Endothelial cell (in vitro differentiated cells): Measurements from ENCODE around the gene RIMBP2. TPM values are rescaled to one million over a fixed set of nuclear protein-coding genes. Genes with fewer than 3 reads are reported as not detected.

Experiments used
- DNase-seq: peaks from one replicate; pipeline ENCODE4 v3.0.0; 2021; ENCODE audit warnings: low spot score
- H3K27ac Mint-ChIP-seq: one replicate; pipeline ENCODE4 v1.8.0; 2021; ENCODE audit warnings: mixed read lengths, inconsistent platforms; ENCODE audit not compliant: unreplicated experiment
- H3K27me3 Mint-ChIP-seq: one replicate; pipeline ENCODE4 v1.8.0; 2021; ENCODE audit warnings: mild to moderate bottlenecking, moderate library complexity, mixed read lengths, inconsistent platforms; ENCODE audit not compliant: unreplicated experiment
- H3K36me3 Mint-ChIP-seq: one replicate; pipeline ENCODE4 v1.8.0; 2021; ENCODE audit warnings: mild to moderate bottlenecking, low read depth, mixed read lengths, inconsistent platforms; ENCODE audit not compliant: unreplicated experiment
- H3K4me1 Mint-ChIP-seq: one replicate; pipeline ENCODE4 v1.8.0; 2021; ENCODE audit warnings: mild to moderate bottlenecking, mixed read lengths, inconsistent platforms; ENCODE audit not compliant: unreplicated experiment
- H3K4me3 Mint-ChIP-seq: one replicate; pipeline ENCODE4 v1.8.0; 2021; ENCODE audit warnings: mild to moderate bottlenecking, mixed read lengths, inconsistent platforms; ENCODE audit not compliant: unreplicated experiment
- H3K9me3 Mint-ChIP-seq: one replicate; pipeline ENCODE4 v1.8.0; 2021; ENCODE audit warnings: mixed read lengths, inconsistent platforms; ENCODE audit not compliant: unreplicated experiment
- CTCF ChIP-seq: fragments of 200-600 bp; sonication (generic); IDR thresholded peaks from one replicate; pipeline ENCODE4 v1.5.0; 2021; ENCODE audit warnings: antibody characterized with exemption; ENCODE audit not compliant: unreplicated experiment
- total RNA-seq: library from RNA; stranded (reverse); fragmentation: NEBNext Ultra II Directional; extraction: Animal tissue kit (Norgen Biotek cat#: 25700); gene quantifications from one replicate; pipeline ENCODE4 v1.2.1, GENCODE V29; 2021; ENCODE audit not compliant: unreplicated experiment

Gene RIMBP2
- total RNA-seq, 1 donor from 2014 or later = 1.4 TPM

GRCh38 chr12:130565189-130565588, 150.9 kb downstream of the RIMBP2 start:
- H3K36me3 Mint-ChIP-seq = peaks cover 4% of the 10 kb centered on the region
- peaks cover 2% of the 10 kb centered on the region for H3K4me1 Mint-ChIP-seq
- DNase-seq = no peak
- H3K9me3 Mint-ChIP-seq = peaks cover 6% of the 10 kb centered on the region
- no peak for TF ChIP-seq CTCF
- no peak overlapping the region for H3K27ac Mint-ChIP-seq
- peaks cover 3% of the 10 kb centered on the region for H3K27me3 Mint-ChIP-seq
- no peak overlapping the region for H3K4me3 Mint-ChIP-seq

GRCh38 chr12:130563323-130563722, 152.8 kb downstream of the RIMBP2 start:
- no peak for TF ChIP-seq CTCF
- no peaks in the 10 kb centered on the region for H3K4me1 Mint-ChIP-seq
- H3K36me3 Mint-ChIP-seq = peaks cover 4% of the 10 kb centered on the region
- H3K4me3 Mint-ChIP-seq = no peak overlapping the region
- H3K27me3 Mint-ChIP-seq = no peaks in the 10 kb centered on the region
- no peak for DNase-seq
- no peak overlapping the region for H3K27ac Mint-ChIP-seq
- H3K9me3 Mint-ChIP-seq = peaks cover 6% of the 10 kb centered on the region

GRCh38 chr12:130562716-130563115, 153.4 kb downstream of the RIMBP2 start:
- H3K4me3 Mint-ChIP-seq = no peak overlapping the region
- H3K9me3 Mint-ChIP-seq = peaks cover 6% of the 10 kb centered on the region

GRCh38 chr12:130560321-130560720, 155.8 kb downstream of the RIMBP2 start:
- Mint-ChIP-seq H3K27ac (no peak overlapping the region), H3K4me3 (no peak overlapping the region), H3K36me3 (peaks cover 6% of the 10 kb centered on the region), H3K4me1 (no peaks in the 10 kb centered on the region), H3K9me3 (no peaks in the 10 kb centered on the region), H3K27me3 (peaks cover 3% of the 10 kb centered on the region)
- TF ChIP-seq CTCF = no peak
- no peak for DNase-seq

More at GRCh38 chr12:130562716-130563115, 153.4 kb downstream of the RIMBP2 start:
- DNase-seq = no peak
- no peak for TF ChIP-seq CTCF
- Mint-ChIP-seq H3K27ac (no peak overlapping the region), H3K36me3 (peaks cover 4% of the 10 kb centered on the region), H3K27me3 (no peaks in the 10 kb centered on the region), H3K4me1 (no peaks in the 10 kb centered on the region)

GRCh38 chr12:130559806-130560205, 156.3 kb downstream of the RIMBP2 start:
- Mint-ChIP-seq H3K27me3 (peaks cover 3% of the 10 kb centered on the region), H3K9me3 (no peaks in the 10 kb centered on the region), H3K4me3 (no peak overlapping the region), H3K36me3 (peaks cover 6% of the 10 kb centered on the region), H3K4me1 (no peaks in the 10 kb centered on the region), H3K27ac (no peak overlapping the region)
- no peak for TF ChIP-seq CTCF
- DNase-seq = no peak
